Neural cell (in vitro differentiated cells): ENCODE data around the gene SETBP1. TPM values are rescaled to one million over a fixed set of nuclear protein-coding genes. Genes with fewer than 3 reads are reported as not detected.

Experiments used
- H2AFZ ChIP-seq: fragments of 200-600, 300-800 bp; sonication (generic), shearing (Covaris generic); 2 replicates; pipeline ENCODE4 v1.6.0; 2014; ENCODE audit warnings: low read depth, mild to moderate bottlenecking, antibody characterized with exemption, low read length, moderate library complexity
- H3F3A ChIP-seq: fragments of 200-600 bp; shearing (Covaris generic); 2 replicates; pipeline ENCODE4 v1.6.1; 2016; ENCODE audit warnings: mild to moderate bottlenecking, moderate library complexity, mixed read lengths, antibody characterized with exemption, low read length; ENCODE audit not compliant: insufficient read depth, poor library complexity, severe bottlenecking
- H3K27ac ChIP-seq: fragments of 200-600, 300-800 bp; sonication (generic), shearing (Covaris generic); 2 replicates; pipeline ENCODE4 v1.5.1; 2014; ENCODE audit warnings: mild to moderate bottlenecking, low read length, moderate library complexity
- H3K27me3 ChIP-seq: fragments of 300-800, 200-600 bp; sonication (generic), shearing (Covaris generic); 2 replicates; pipeline ENCODE4 v1.6.0; 2014; ENCODE audit warnings: mild to moderate bottlenecking, low read depth, low read length, moderate library complexity; ENCODE audit not compliant: insufficient read depth
- H3K36me3 ChIP-seq: fragments of 300-800, 200-600 bp; sonication (generic), shearing (Covaris generic); 2 replicates; pipeline ENCODE4 v1.5.1; 2014; ENCODE audit warnings: mild to moderate bottlenecking, antibody characterized with exemption, low read length, moderate library complexity; ENCODE audit not compliant: insufficient read depth
- H3K4me2 ChIP-seq: fragments of 300-800, 200-600 bp; sonication (generic), shearing (Covaris generic); 2 replicates; pipeline ENCODE4 v1.6.0; 2014; ENCODE audit warnings: mild to moderate bottlenecking, low read length
- H3K4me3 ChIP-seq: fragments of 300-800, 200-600 bp; sonication (generic), shearing (Covaris generic); 2 replicates; pipeline ENCODE4 v1.5.1; 2014; ENCODE audit warnings: mild to moderate bottlenecking, low read length, moderate library complexity
- H3K79me2 ChIP-seq: fragments of 200-600 bp; shearing (Covaris generic); replicated peaks from 2 replicates; pipeline ENCODE4 v1.6.0; 2014; ENCODE audit warnings: mild to moderate bottlenecking, low read length, moderate library complexity; ENCODE audit not compliant: insufficient read depth
- H3K9ac ChIP-seq: fragments of 300-800, 200-600 bp; sonication (generic), shearing (Covaris generic); 2 replicates; pipeline ENCODE4 v1.6.1; 2016; ENCODE audit warnings: mild to moderate bottlenecking, low read length, mixed read lengths
- H3K9me2 ChIP-seq: fragments of 200-600 bp; shearing (Covaris generic); 2 replicates; pipeline ENCODE4 v1.6.1; 2016; ENCODE audit warnings: mild to moderate bottlenecking, low read length, mixed read lengths; ENCODE audit not compliant: insufficient read depth
- H3K9me3 ChIP-seq: fragments of 200-600, 300-800 bp; sonication (generic), shearing (Covaris generic); 2 replicates; pipeline ENCODE4 v1.6.1; 2016; ENCODE audit warnings: mild to moderate bottlenecking, mixed run types, low read length, moderate library complexity, mixed read lengths
- H4K20me1 ChIP-seq: fragments of 200-600 bp; shearing (Covaris generic); 2 replicates; pipeline ENCODE4 v1.6.1; 2016; ENCODE audit warnings: mild to moderate bottlenecking, mixed run types; ENCODE audit not compliant: insufficient read depth
- CTCF ChIP-seq: fragments of 450-650 bp; IDR thresholded peaks from 2 replicates; pipeline ENCODE4 v1.5.1; 2014; ENCODE audit warnings: antibody characterized with exemption, mild to moderate bottlenecking, moderate library complexity; ENCODE audit not compliant: poor library complexity, severe bottlenecking
- EP300 ChIP-seq: fragments of 450-650 bp; conservative IDR thresholded peaks from 2 replicates; pipeline ENCODE4 v1.6.1; 2014; ENCODE audit warnings: antibody characterized with exemption, mild to moderate bottlenecking, moderate library complexity; ENCODE audit not compliant: poor library complexity, severe bottlenecking
- EZH2 ChIP-seq: fragments of 200-600, 300-800 bp; shearing (Covaris generic), sonication (generic); IDR thresholded peaks from 2 replicates; pipeline ENCODE4 v1.6.1; 2014; ENCODE audit warnings: antibody characterized with exemption, low read length, borderline replicate concordance, mild to moderate bottlenecking; ENCODE audit not compliant: insufficient read depth, poor library complexity, severe bottlenecking
- MXI1 ChIP-seq: fragments of 450-650 bp; conservative IDR thresholded peaks from 2 replicates; pipeline ENCODE4 v1.6.1; 2014; ENCODE audit warnings: antibody characterized with exemption, mild to moderate bottlenecking; ENCODE audit not compliant: poor library complexity, severe bottlenecking
- POLR2AphosphoS5 ChIP-seq: IDR thresholded peaks from 2 replicates; pipeline ENCODE4 v1.6.1; 2012
- RAD21 ChIP-seq: fragments of 450-650 bp; conservative IDR thresholded peaks from 2 replicates; pipeline ENCODE4 v1.6.1; 2014; ENCODE audit warnings: antibody characterized with exemption, mild to moderate bottlenecking, moderate library complexity
- REST ChIP-seq: IDR thresholded peaks from 2 replicates; pipeline ENCODE4 v1.6.1; 2012; ENCODE audit warnings: borderline replicate concordance
- SMC3 ChIP-seq: fragments of 450-650 bp; conservative IDR thresholded peaks from 2 replicates; pipeline ENCODE4 v1.6.1; 2014; ENCODE audit warnings: antibody characterized with exemption, mild to moderate bottlenecking, moderate library complexity; ENCODE audit not compliant: poor library complexity
- TAF1 ChIP-seq: IDR thresholded peaks from 2 replicates; pipeline ENCODE4 v1.6.1; 2012; ENCODE audit warnings: low read depth
- polyA plus RNA-seq: library from polyadenylated mRNA; depleted of rRNA; stranded (reverse); fragments of >200 nt; gene quantifications from 2 replicates; pipeline ENCODE4 v1.2.3, GENCODE V29; 2014

SETBP1 gene
- polyA plus RNA-seq, 1 donor from 2014 or later, result 13.7 TPM

GRCh38 chr18:45039376-45039775, 358.7 kb downstream of the SETBP1 start:
- no peaks in the 10 kb centered on the region for H3K9me2 ChIP-seq
- H3K79me2 ChIP-seq, result peaks cover 11% of the 10 kb centered on the region
- H2AFZ ChIP-seq, result no peak overlapping the region
- no peaks in the 10 kb centered on the region for H3K9me3 ChIP-seq
- no peak overlapping the region for H3K4me2 ChIP-seq
- TF ChIP-seq EZH2, result no peak
- TF ChIP-seq REST, result no peak
- no peak overlapping the region for H3K4me3 ChIP-seq
- no peaks in the 10 kb centered on the region for H3K27me3 ChIP-seq
- no peak overlapping the region for H3K27ac ChIP-seq
- H3K36me3 ChIP-seq, result no peaks in the 10 kb centered on the region
- H3K9ac ChIP-seq, result no peak overlapping the region
- no peaks in the 10 kb centered on the region for H4K20me1 ChIP-seq
- H3F3A ChIP-seq, result no peaks in the 10 kb centered on the region

- Histone ChIP-seq H3K9me2 (no peaks in the 10 kb centered on the region), H3K36me3 (no peaks in the 10 kb centered on the region), H3K9me3 (no peaks in the 10 kb centered on the region), H3K79me2 (peaks cover 5% of the 10 kb centered on the region), H3K4me3 (no peak overlapping the region), H2AFZ (no peak overlapping the region), H3K27ac (no peak overlapping the region), H3K9ac (no peak overlapping the region), H4K20me1 (no peaks in the 10 kb centered on the region), H3F3A (no peaks in the 10 kb centered on the region), H3K4me2 (no peak overlapping the region), H3K27me3 (no peaks in the 10 kb centered on the region)
- no peak for TF ChIP-seq POLR2AphosphoS5
- no peak for TF ChIP-seq REST
- no peak for TF ChIP-seq EP300
- TF ChIP-seq TAF1, result no peak
- no peak for TF ChIP-seq EZH2
- no peak for TF ChIP-seq RAD21
- TF ChIP-seq SMC3, result no peak
- no peak for TF ChIP-seq CTCF
- no peak for TF ChIP-seq MXI1
Measured at GRCh38 chr18:45040879-45041278, 360.2 kb downstream of the SETBP1 start.
